AG20443 (cell line): Measurements from ENCODE around the gene TRAF7.

Source experiments
- DNase-seq: peaks from one replicate; pipeline ENCODE4 v3.0.0; 2012; ENCODE audit warnings: low spot score, mixed read lengths

TRAF7 gene

GRCh38 chr16:2216330-2216729, 60.7 kb downstream of the TRAF7 start:
- no peak for DNase-seq

DNA sequence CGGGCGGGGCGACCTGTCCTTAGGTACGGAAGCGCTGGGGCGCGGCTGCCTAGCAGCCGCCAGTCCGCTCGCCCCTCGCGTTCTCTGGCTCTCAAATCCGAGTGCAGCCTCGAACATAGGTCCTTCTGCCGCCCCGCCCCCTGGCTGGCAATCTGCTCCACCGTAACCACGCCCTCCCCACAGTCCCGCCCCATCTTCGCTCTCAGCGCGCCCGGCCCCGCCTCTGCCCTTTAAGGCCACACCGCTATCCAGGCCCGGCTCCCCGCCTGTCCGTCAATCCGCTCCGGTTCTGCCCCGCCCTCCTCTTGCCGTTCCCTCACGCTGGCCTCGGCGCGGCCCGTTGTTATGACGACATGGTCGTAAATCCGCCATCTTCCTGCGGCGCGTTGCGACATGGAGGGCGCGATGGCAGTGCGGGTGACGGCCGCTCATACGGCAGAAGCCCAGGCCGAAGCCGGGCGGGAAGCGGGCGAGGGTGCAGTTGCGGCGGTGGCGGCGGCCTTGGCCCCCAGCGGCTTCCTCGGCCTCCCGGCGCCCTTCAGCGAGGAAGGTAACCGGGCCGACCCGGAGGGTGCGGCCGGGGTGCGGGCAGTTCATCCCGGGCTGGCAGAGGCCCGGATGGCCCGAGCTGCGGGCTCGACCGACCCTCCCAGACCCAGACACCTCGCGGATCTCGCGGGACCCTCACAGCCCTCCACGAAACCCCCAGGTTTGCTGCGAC, 67.8 kb downstream of the TRAF7 start, which contains the start of gene E4F1:
TSS of gene E4F1 (plus strand) at position 371 of the 721 bp plus-strand sequence. CDS start at position 394, 23 bp downstream.
- DNase-seq: peak; percentile 100

DNA sequence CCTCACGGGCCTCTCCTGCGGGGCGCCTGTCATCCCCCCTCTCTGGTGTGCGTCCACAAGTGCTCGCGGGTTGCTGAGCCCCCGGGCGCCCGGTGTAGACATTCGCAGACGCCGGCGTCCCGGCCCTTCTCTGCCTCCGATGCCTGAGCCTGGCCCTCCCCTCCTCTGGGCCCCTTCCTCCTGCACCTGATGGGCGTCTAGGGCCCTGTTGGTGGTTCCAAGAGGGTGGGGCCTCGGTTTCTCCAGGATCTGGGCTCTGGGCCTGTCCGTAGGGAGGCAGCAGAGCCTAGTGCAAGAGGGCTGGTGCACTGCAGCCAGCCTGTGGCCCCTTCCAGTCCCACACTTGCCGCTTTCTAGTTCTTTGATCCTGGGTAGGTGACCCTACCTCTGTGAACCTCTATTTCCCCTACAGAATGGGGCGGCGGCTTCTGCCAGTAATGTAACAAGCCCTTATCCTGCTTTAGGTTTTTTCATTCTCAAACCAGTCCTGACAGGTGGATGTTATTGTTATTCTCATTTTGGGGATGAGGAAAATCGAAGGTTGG, 68.4 kb downstream of the TRAF7 start:
- peak; percentile 76 for DNase-seq

- DNase-seq: no peak
These were observed 70.7 kb downstream of the TRAF7 start for GRCh38 chr16:2226245-2226793.

DNA sequence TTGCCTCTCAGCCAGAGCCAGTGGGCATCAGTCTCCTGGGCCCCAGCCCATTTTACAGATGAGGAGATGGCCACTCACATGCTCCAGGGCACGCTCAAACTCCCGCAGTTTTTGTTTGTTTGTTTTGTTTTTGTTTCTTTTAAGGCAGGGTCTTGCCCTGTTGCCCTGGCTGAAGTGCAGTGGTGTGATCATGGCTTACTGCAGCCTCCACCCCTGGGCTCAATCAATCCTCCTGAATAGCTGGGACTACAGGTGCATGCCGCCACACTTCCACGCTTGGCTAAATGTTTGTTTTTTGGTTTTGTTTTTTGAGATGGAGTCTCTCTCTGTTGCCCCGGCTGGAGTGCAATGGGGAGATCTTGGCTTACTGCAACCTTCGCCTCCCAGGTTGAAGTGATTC, 71.3 kb downstream of the TRAF7 start:
- DNase-seq: no peak
